GM12872 (cell line): ENCODE results near the gene NMD3.

Experiments used
- TF ChIP-seq, protein P1 (sequence below): IDR thresholded peaks from 3 replicates; pipeline ENCODE4 v1.5.1; 2011; ENCODE audit warnings: low read depth, mild to moderate bottlenecking, low read length, moderate library complexity; ENCODE audit not compliant: insufficient read depth

The NMD3 gene

DNA sequence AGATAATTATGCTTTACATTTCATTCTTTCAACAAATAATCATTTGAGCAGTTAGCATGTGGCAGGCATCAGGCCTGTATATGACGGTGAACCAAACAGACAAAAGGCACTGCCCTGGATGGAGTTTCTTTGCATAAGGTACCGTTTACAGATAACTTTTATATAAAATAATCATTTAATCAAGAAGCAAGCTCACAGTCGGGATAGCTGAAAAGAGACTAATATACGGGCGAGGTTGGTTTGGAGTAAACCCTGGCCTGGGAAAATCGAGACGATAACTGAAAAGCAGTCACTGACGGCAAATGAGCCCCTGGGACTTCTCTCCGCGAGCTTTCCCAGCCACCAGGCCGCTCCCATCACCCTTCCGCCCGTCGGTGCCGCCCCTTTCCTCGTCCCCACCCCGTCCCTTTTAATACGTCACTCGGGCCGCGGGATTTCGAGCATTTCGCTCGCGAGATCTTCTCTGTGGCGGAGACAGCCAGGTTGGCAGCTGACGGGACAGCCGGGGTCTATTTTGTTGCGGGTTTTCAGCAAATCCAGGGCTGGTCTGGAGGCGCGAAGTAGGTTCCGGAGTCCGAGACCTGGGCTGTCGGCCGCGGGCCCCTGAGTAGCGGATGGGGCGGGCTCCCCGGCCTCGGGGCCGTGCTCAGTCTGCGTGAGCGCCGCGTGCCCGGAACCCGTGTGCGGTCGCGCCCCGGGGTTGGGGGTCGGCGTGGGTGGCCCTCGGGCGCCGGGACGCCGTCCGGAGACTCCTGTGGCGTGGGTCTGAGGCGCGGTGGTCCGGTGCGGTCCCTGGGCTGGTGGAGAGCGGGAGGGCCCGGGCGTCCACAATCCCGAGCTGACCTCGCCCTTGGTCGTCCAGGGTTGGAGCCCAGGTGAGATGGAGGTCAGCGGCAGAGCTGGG is at the start of gene NMD3:
TSS of gene NMD3 (plus strand) at position 462 of the 904 bp plus-strand sequence. CDS start 703 bp downstream, outside the sequence.
- TF ChIP-seq, protein P1, sequence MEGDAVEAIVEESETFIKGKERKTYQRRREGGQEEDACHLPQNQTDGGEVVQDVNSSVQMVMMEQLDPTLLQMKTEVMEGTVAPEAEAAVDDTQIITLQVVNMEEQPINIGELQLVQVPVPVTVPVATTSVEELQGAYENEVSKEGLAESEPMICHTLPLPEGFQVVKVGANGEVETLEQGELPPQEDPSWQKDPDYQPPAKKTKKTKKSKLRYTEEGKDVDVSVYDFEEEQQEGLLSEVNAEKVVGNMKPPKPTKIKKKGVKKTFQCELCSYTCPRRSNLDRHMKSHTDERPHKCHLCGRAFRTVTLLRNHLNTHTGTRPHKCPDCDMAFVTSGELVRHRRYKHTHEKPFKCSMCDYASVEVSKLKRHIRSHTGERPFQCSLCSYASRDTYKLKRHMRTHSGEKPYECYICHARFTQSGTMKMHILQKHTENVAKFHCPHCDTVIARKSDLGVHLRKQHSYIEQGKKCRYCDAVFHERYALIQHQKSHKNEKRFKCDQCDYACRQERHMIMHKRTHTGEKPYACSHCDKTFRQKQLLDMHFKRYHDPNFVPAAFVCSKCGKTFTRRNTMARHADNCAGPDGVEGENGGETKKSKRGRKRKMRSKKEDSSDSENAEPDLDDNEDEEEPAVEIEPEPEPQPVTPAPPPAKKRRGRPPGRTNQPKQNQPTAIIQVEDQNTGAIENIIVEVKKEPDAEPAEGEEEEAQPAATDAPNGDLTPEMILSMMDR = no peak

DNA sequence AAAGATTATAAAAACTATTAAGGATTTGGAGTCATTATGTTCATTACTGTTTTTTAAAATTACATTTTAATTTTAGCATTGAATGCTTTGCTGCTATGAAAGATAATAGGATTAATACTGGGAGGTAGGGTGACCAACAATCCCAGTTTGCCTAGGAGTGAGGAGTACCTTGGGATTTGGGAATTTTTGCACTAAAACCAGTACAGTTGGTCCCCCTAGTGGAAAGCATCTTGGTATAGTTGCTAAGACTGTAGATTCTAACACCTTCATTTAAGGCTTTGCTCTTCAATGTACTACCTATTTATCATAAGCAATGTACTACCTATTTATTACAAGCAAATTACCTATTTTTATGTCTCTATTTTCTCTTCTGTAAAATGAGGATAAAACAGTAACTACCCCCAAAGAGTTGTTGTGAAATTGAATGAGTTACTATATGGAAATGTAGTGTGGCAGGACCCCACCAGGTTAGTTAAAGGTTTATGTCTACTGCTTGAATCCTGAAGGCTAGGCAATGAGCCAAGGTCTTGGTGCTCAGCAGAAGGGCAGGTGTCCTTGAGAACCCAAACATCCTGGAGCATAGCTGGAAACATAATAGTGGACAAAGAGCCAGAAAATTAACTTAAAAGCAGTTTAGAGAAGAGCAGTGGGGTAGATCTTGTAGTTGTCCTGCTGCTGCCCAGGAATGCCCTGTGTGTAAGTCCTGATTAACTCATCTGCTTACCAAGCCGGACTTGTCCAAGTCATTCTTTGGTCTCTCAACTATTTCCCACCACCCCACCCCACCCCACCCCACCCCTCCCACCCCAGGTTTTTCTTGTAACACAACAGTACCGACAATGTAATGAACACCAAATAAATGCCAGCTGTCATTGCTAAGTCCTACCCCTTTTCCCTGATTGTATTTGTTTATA is 49.2 kb upstream of the NMD3 start:
- TF ChIP-seq, protein P1 = no peak

DNA sequence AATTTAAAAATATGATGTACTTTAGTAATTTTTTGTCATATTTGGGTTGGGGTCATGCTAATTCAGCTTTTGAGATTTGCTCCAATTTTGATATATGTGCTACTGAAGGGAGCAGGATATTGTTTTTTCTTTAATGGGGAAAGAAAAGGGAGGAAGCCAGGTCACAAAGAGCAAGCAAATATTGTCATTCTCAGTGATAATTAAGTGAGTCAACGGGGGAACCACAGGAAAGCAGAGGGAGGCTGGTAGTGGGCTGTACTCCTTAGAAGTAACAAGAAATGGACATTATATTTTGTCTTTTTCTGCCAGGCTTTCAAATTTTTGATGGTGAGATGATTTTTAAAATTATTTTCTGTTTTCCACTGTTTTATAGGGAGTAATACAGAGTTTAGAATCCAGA is 45.6 kb upstream of the NMD3 start:
- TF ChIP-seq, protein P1 = no peak

GRCh38 chr3:161177991-161178390 is 43.1 kb upstream of the NMD3 start:
- TF ChIP-seq, protein P1 = no peak

DNA sequence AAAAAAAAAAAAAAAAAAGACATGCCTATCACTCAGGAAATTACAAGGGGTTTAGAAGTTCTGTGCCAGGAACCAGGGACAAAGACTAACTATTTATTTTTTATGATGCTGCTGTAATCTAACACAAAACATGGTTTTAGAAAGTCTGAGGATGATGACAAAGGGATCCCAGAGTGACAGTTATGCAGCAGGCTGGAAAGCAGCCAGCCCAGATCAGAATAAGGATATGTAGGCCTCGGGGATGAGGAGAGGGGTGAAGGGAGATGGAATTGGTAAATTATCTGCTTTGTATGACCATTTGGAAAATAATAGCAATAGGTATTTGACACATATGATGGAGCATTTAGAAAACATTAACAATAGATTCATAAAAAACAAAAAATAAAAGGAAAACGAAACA is 34.1 kb upstream of the NMD3 start:
- TF ChIP-seq, protein P1 = no peak

GRCh38 chr3:161197855-161198850 is 23.0 kb upstream of the NMD3 start:
- TF ChIP-seq, protein P1 = no peak
